K562 (cell line): ENCODE results near the gene EXOSC9. TPM values are rescaled to one million over a fixed set of nuclear protein-coding genes. Genes with fewer than 3 reads are reported as not detected.

Source experiments
- ATAC-seq: fragments of 200-7000 bp; cut with Tn5 transposase; 3 replicates; pipeline ENCODE4 v1.9.1; 2020; ENCODE audit warnings: moderate library complexity
- BruUV-seq: library from RNA; stranded (reverse); fragments of 400-500 nt; replicated peaks from 2 replicates; lab custom pipeline; 2021; lab: Mats Ljungman, UMichigan
- CTCF ChIA-PET: fragments of 300-600 bp; formaldehyde crosslinking; extraction: SDS; loops from one replicate; lab custom pipeline; 2021; ENCODE audit warnings: low intra/inter-chr PET ratio; lab: Yijun Ruan, JAX
- POLR2A ChIA-PET: fragments of 300-600, 350-650 bp; sonication (Branson Sonifier 250); formaldehyde crosslinking; extraction: SDS; loops from one replicate; lab custom pipeline; 2021; ENCODE audit warnings: antibody characterized with exemption, inconsistent platforms; lab: Yijun Ruan, JAX
- DNase-seq, 4 experiments: peaks; one replicate each; pipeline versions ENCODE4 v3.0.0 to v3.0.0-alpha.2; 2011 to 2018; ENCODE audit warnings: low spot score in 3 of 4, mixed read lengths in 3 of 4; ENCODE audit errors: extremely low read depth in 1 of 4
- FAIRE-seq: peaks from 2 replicates; lab custom pipeline; 2011; peaks lifted over from hg19 to GRCh38; lab: Jason Lieb, UNC
- H2AFZ ChIP-seq: 2 replicates; pipeline ENCODE4 v1.6.0; 2011; ENCODE audit warnings: low read depth, low read length, control low read depth, inconsistent platforms
- H3K27ac ChIP-seq: fragments of 200-600 bp; 3 replicates; pipeline ENCODE4 v1.8.0; 2011; ENCODE audit warnings: low read depth, mild to moderate bottlenecking, control low read depth, inconsistent platforms, low read length, moderate library complexity, mixed read lengths; ENCODE audit errors: extremely low read depth
- H3K27me3 ChIP-seq, 2 experiments: fragments of 300-600 bp in 1 of 2; 2 replicates in 1 of 2; 3 replicates in 1 of 2; pipeline versions ENCODE4 v1.6.0 to v1.8.0; 2011; ENCODE audit warnings: inconsistent platforms in 2 of 2, low read length in 2 of 2, mild to moderate bottlenecking in 1 of 2, mixed read lengths in 1 of 2, moderate library complexity in 1 of 2; ENCODE audit not compliant: control insufficient read depth in 2 of 2, insufficient read depth in 2 of 2
- H3K36me3 ChIP-seq: fragments of 300-600 bp; 3 replicates; pipeline ENCODE4 v1.8.0; 2011; ENCODE audit warnings: mild to moderate bottlenecking, low read length, inconsistent platforms; ENCODE audit not compliant: control insufficient read depth, insufficient read depth
- H3K4me1 ChIP-seq, 2 experiments: fragments of 200-600 bp in 1 of 2; replicated peaks in 1 of 2; 2 replicates in 1 of 2; 3 replicates in 1 of 2; pipeline versions ENCODE4 v1.5.1 to v1.8.0; 2011; ENCODE audit warnings: inconsistent platforms in 2 of 2, low read length in 2 of 2, mild to moderate bottlenecking in 1 of 2, mixed read lengths in 1 of 2, moderate library complexity in 1 of 2; ENCODE audit not compliant: control insufficient read depth in 2 of 2, insufficient read depth in 2 of 2
- H3K4me2 ChIP-seq: 2 replicates; pipeline ENCODE4 v1.6.1; 2011; ENCODE audit warnings: low read length, control low read depth, inconsistent platforms, mixed read lengths; ENCODE audit not compliant: insufficient read depth
- H3K4me3 ChIP-seq: fragments of 200-600 bp; sonication (generic), shearing (Covaris generic); 2 replicates; pipeline ENCODE4 v1.5.1; 2016; ENCODE audit warnings: control low read depth, inconsistent platforms
- H3K79me2 ChIP-seq: fragments of 200-600 bp; 3 replicates; pipeline ENCODE4 v1.8.0; 2011; ENCODE audit warnings: low read length, inconsistent platforms; ENCODE audit not compliant: control insufficient read depth, insufficient read depth
- H3K9ac ChIP-seq, 2 experiments: 2 replicates each; pipeline versions ENCODE4 v1.6.0 to v1.6.1; 2011; ENCODE audit warnings: low read depth in 2 of 2, low read length in 2 of 2, control low read depth in 1 of 2, inconsistent platforms in 1 of 2, mild to moderate bottlenecking in 1 of 2, mixed read lengths in 1 of 2; ENCODE audit not compliant: insufficient read depth in 1 of 2
- H3K9me1 ChIP-seq: one replicate; pipeline ENCODE4 v1.6.0; 2011; ENCODE audit warnings: inconsistent platforms, mild to moderate bottlenecking, low read length, moderate library complexity; ENCODE audit not compliant: control insufficient read depth, insufficient read depth
- H3K9me3 ChIP-seq: replicated peaks from 2 replicates; pipeline ENCODE4 v1.5.1; 2011; ENCODE audit warnings: low read depth, low read length, inconsistent platforms; ENCODE audit not compliant: control insufficient read depth, insufficient read depth
- H4K20me1 ChIP-seq: replicated peaks from 2 replicates; pipeline ENCODE4 v1.6.1; 2011; ENCODE audit warnings: low read length, inconsistent platforms, mixed read lengths; ENCODE audit not compliant: control insufficient read depth, insufficient read depth
- GABPB2 ChIP-seq: fragments of 250-450 bp; sonication (Bioruptor Pico); conservative IDR thresholded peaks from 2 replicates; pipeline ENCODE4 v1.5.1; 2021; ENCODE audit warnings: mild to moderate bottlenecking
- ZBTB17 ChIP-seq: fragments of 450-650 bp; formaldehyde crosslinking; IDR thresholded peaks from 2 replicates; pipeline ENCODE4 v1.4.0; 2020; ENCODE audit warnings: mild to moderate bottlenecking
- WGBS: fragments of 100-300 bp; shearing (Covaris generic); methylation state at CpG from one replicate; pipeline ENCODE4 v1.1.6; 2016; ENCODE audit warnings: low coverage, mixed read lengths; ENCODE audit not compliant: insufficient coverage; ENCODE audit errors: missing lambda C conversion rate; 5-methylcytosine and 5-hydroxymethylcytosine counted together
- in situ Hi-C: fragments of 300-500 bp; cut with MboI; formaldehyde crosslinking; loops from 4 replicates; pipeline ENCODE4 v1.15.0; 2018; ENCODE audit warnings: inconsistent platforms, mixed read lengths
- intact Hi-C: fragments of 100-400 bp; cut with micrococcal nuclease; formaldehyde crosslinking; loops from 2 replicates; pipeline ENCODE4 v1.14.2; 2022
- polyA plus RNA-seq, 8 experiments: library from polyadenylated mRNA; depleted of rRNA in 4 of 8; stranded (reverse) in 5 of 8; unstranded in 3 of 8; fragments of >200 nt; fragmentation: Nextera tagmentation in 2 of 8; fragmentation: Illumina TruSeq in 1 of 8; extraction: Ambion mirVana in 2 of 8; extraction: Trizol in 1 of 8; gene quantifications; 2 replicates each; pipeline versions ENCODE4 v1.2.1 to v1.2.3, GENCODE V29; 2011 to 2014; ENCODE audit warnings: inconsistent platforms in 1 of 8, missing spikeins in 1 of 8
- total RNA-seq, 7 experiments: library from RNA; depleted of rRNA in 6 of 7; stranded (reverse); fragments of >200 nt in 6 of 7; fragmentation: Illumina TruSeq in 2 of 7; extraction: Trizol in 2 of 7; gene quantifications; 2 replicates each; pipeline versions ENCODE4 v1.2.1 to v1.2.3, GENCODE V29; 2011 to 2021; ENCODE audit warnings: low replicate concordance in 1 of 7
- TF ChIP-seq, protein P1 (sequence below): sonication (generic); formaldehyde crosslinking; IDR thresholded peaks from 2 replicates; pipeline ENCODE4 v1.8.0; 2022; ENCODE audit warnings: mild to moderate bottlenecking, missing genetic modification reagents

The EXOSC9 gene
- total and polyA plus RNA-seq, 9 of the 15 experiments (the other 6 are each of a cell fraction or from before 2014, with no cell fraction given): 64.7 to 166 (median 115) TPM

- ChIA-PET CTCF (no interaction called here), POLR2A (interaction anchor here (0.6 to 0.7 kb wide), 2 partner anchors 12 to 54 kb away, joined by 3 to 5 read pairs; no protein-coding TSS in a partner anchor)
- Histone ChIP-seq H4K20me1 (no peaks in the 10 kb centered on the region), H3K4me2 (no peak overlapping the region), H3K9ac (no peak overlapping the region), H3K4me1 (peaks cover 0 to 10% of the 10 kb centered on the region in 2 experiments; a peak in 2 of 5 replicates), H3K9me1 (no peaks in the 10 kb centered on the region), H3K4me3 (no peak overlapping the region), H2AFZ (no peak overlapping the region), H3K27me3 (peaks cover 41 to 49% of the 10 kb centered on the region in 2 experiments), H3K27ac (no peak overlapping the region), H3K79me2 (no peaks in the 10 kb centered on the region), H3K9me3 (no peaks in the 10 kb centered on the region), H3K36me3 (no peaks in the 10 kb centered on the region)
- no peak for ATAC-seq
- in situ Hi-C loops: no loop called here
- no peak for DNase-seq
- no TSS peak for BruUV-seq
- WGBS: 48% methylated on average over 8 of the region's 16 CpGs
- no peak for FAIRE-seq
- TF ChIP-seq ZBTB17: no peak
- TF ChIP-seq GABPB2 (CRISPR knock-in tag): no peak
- TF ChIP-seq, protein P1, sequence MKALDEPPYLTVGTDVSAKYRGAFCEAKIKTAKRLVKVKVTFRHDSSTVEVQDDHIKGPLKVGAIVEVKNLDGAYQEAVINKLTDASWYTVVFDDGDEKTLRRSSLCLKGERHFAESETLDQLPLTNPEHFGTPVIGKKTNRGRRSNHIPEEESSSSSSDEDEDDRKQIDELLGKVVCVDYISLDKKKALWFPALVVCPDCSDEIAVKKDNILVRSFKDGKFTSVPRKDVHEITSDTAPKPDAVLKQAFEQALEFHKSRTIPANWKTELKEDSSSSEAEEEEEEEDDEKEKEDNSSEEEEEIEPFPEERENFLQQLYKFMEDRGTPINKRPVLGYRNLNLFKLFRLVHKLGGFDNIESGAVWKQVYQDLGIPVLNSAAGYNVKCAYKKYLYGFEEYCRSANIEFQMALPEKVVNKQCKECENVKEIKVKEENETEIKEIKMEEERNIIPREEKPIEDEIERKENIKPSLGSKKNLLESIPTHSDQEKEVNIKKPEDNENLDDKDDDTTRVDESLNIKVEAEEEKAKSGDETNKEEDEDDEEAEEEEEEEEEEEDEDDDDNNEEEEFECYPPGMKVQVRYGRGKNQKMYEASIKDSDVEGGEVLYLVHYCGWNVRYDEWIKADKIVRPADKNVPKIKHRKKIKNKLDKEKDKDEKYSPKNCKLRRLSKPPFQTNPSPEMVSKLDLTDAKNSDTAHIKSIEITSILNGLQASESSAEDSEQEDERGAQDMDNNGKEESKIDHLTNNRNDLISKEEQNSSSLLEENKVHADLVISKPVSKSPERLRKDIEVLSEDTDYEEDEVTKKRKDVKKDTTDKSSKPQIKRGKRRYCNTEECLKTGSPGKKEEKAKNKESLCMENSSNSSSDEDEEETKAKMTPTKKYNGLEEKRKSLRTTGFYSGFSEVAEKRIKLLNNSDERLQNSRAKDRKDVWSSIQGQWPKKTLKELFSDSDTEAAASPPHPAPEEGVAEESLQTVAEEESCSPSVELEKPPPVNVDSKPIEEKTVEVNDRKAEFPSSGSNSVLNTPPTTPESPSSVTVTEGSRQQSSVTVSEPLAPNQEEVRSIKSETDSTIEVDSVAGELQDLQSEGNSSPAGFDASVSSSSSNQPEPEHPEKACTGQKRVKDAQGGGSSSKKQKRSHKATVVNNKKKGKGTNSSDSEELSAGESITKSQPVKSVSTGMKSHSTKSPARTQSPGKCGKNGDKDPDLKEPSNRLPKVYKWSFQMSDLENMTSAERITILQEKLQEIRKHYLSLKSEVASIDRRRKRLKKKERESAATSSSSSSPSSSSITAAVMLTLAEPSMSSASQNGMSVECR (CRISPR knock-in tag): no peak
- intact Hi-C loops: no loop called here
Observed at GRCh38 chr4:121765368-121765705, 35.8 kb upstream of the EXOSC9 start.
